A549 (cell line): ENCODE results near the gene NFE2L3. TPM values are rescaled to one million over a fixed set of nuclear protein-coding genes. Genes with fewer than 3 reads are reported as not detected.
"Not testable (repeated sequence)": the region's sequence is repeated elsewhere in the genome, so short reads cannot be mapped to it uniquely, and the experiment has no call there.

ENCODE experiments used
- ATAC-seq, 2 experiments: fragments of 200-7000 bp in 1 of 2; fragments of >200 bp in 1 of 2; cut with Nextera tagmentation in 1 of 2; cut with Tn5 transposase in 1 of 2; 3 replicates each; pipeline versions ENCODE4 v1.8.0 to v1.9.1; 2018 to 2020; ENCODE audit warnings: mild to moderate bottlenecking in 1 of 2, moderate library complexity in 1 of 2
- CTCF ChIA-PET: fragments of 300-600 bp; sonication (Branson Sonifier 250); formaldehyde crosslinking; extraction: SDS; loops from one replicate; lab custom pipeline; 2021; ENCODE audit warnings: antibody characterized with exemption, inconsistent platforms; lab: Yijun Ruan, JAX
- POLR2A ChIA-PET: fragments of 350-600 bp; formaldehyde crosslinking; extraction: SDS; loops from one replicate; lab custom pipeline; 2021; ENCODE audit warnings: antibody characterized with exemption, inconsistent platforms; lab: Yijun Ruan, JAX
- DNase-seq, 2 experiments: peaks; one replicate each; pipeline versions ENCODE4 v3.0.0 to v3.0.0-alpha.2; 2011 to 2016; ENCODE audit warnings: low read depth in 1 of 2, low spot score in 1 of 2
- FAIRE-seq: peaks from 2 replicates; lab custom pipeline; 2011; peaks lifted over from hg19 to GRCh38; lab: Jason Lieb, UNC
- H3K27ac ChIP-seq, 2 experiments: fragments of >200 bp; sonication (Bioruptor Twin); formaldehyde crosslinking; 3 replicates each; pipeline ENCODE4 v1.5.1; 2016 to 2017
- H3K4me1 ChIP-seq: fragments of >200 bp; sonication (Bioruptor Twin); formaldehyde crosslinking; 3 replicates; pipeline ENCODE4 v1.6.1; 2016
- H3K4me2 ChIP-seq: fragments of >200 bp; sonication (Bioruptor Twin); formaldehyde crosslinking; 3 replicates; pipeline ENCODE4 v1.6.1; 2016
- H3K4me3 ChIP-seq: fragments of >200 bp; sonication (Bioruptor Twin); formaldehyde crosslinking; 3 replicates; pipeline ENCODE4 v1.5.1; 2016
- H3K9me3 ChIP-seq: fragments of >200 bp; sonication (Bioruptor Twin); formaldehyde crosslinking; 3 replicates; pipeline ENCODE4 v1.6.1; 2016
- BCL3 ChIP-seq: fragments of >200 bp; sonication (Bioruptor Twin); formaldehyde crosslinking; IDR thresholded peaks from 3 replicates; pipeline ENCODE4 v1.6.1; 2016
- CHD4 ChIP-seq: fragments of 200-600 bp; sonication (generic); IDR thresholded peaks from 2 replicates; pipeline ENCODE4 v1.6.1; 2016; ENCODE audit warnings: antibody characterized with exemption, mild to moderate bottlenecking, borderline replicate concordance
- ESRRA ChIP-seq: fragments of 150-350 bp; IDR thresholded peaks from 2 replicates; pipeline ENCODE4 v1.6.1; 2014; ENCODE audit warnings: mild to moderate bottlenecking, low read length, borderline replicate concordance
- FOSB ChIP-seq: fragments of 250-450 bp; sonication (Bioruptor Pico); IDR thresholded peaks from 2 replicates; pipeline ENCODE4 v1.5.0; 2020; ENCODE audit warnings: mild to moderate bottlenecking, moderate library complexity
- HES2 ChIP-seq: fragments of >200 bp; sonication (Bioruptor Twin); formaldehyde crosslinking; IDR thresholded peaks from 2 replicates; pipeline ENCODE4 v1.6.1; 2016
- HEYL ChIP-seq: fragments of 250-450 bp; sonication (Bioruptor Pico); IDR thresholded peaks from 2 replicates; pipeline ENCODE4 v1.8.0; 2021; ENCODE audit warnings: mild to moderate bottlenecking, moderate library complexity
- HMGXB4 ChIP-seq: fragments of 250-450 bp; sonication (Bioruptor Pico); IDR thresholded peaks from 2 replicates; pipeline ENCODE4 v1.5.0; 2021; ENCODE audit warnings: mild to moderate bottlenecking, moderate library complexity, borderline replicate concordance
- HOXA7 ChIP-seq: fragments of 250-450 bp; sonication (Bioruptor Pico); IDR thresholded peaks from 2 replicates; pipeline ENCODE4 v1.5.0; 2020; ENCODE audit warnings: mild to moderate bottlenecking, moderate library complexity
- HOXB5 ChIP-seq: fragments of 250-450 bp; sonication (Bioruptor Pico); IDR thresholded peaks from 2 replicates; pipeline ENCODE4 v1.5.0; 2020; ENCODE audit warnings: mild to moderate bottlenecking, moderate library complexity
- KDM1A ChIP-seq: fragments of 200-600 bp; sonication (generic); IDR thresholded peaks from 2 replicates; pipeline ENCODE4 v1.6.1; 2016; ENCODE audit warnings: low read depth, mild to moderate bottlenecking
- MAX ChIP-seq: IDR thresholded peaks from 2 replicates; pipeline ENCODE4 v1.6.1; 2012
- NR3C1 ChIP-seq: fragments of >200 bp; sonication (Bioruptor Twin); formaldehyde crosslinking; IDR thresholded peaks from 3 replicates; pipeline ENCODE4 v1.6.1; 2017
- PBX3 ChIP-seq: IDR thresholded peaks from 2 replicates; pipeline ENCODE4 v1.6.1; 2012
- POLR2AphosphoS2 ChIP-seq: conservative IDR thresholded peaks from 2 replicates; pipeline ENCODE4 v1.6.1; 2012; ENCODE audit warnings: low read length, improper control_type of control experiment, inconsistent platforms
- RARB ChIP-seq: fragments of 250-450 bp; sonication (Bioruptor Pico); IDR thresholded peaks from 2 replicates; pipeline ENCODE4 v1.8.0; 2021; ENCODE audit warnings: mild to moderate bottlenecking, moderate library complexity
- REST ChIP-seq: fragments of 200-600 bp; sonication (generic); IDR thresholded peaks from 2 replicates; pipeline ENCODE4 v1.6.1; 2016; ENCODE audit warnings: antibody characterized with exemption, mild to moderate bottlenecking, moderate library complexity
- TFCP2L1 ChIP-seq: fragments of 250-450 bp; sonication (Bioruptor Pico); IDR thresholded peaks from 2 replicates; pipeline ENCODE4 v1.5.0; 2021; ENCODE audit warnings: mild to moderate bottlenecking
- TP53 ChIP-seq: fragments of 250-450 bp; sonication (Bioruptor Pico); IDR thresholded peaks from 2 replicates; pipeline ENCODE4 v1.5.0; 2021; ENCODE audit warnings: mild to moderate bottlenecking, moderate library complexity
- WGBS: methylation state at CpG from one replicate; pipeline ENCODE4 v1.1.6; 2017; ENCODE audit errors: missing lambda C conversion rate; 5-methylcytosine and 5-hydroxymethylcytosine counted together
- polyA plus RNA-seq, 4 experiments: library from polyadenylated mRNA; depleted of rRNA in 3 of 4; stranded (reverse); fragments of >200 nt; fragmentation: RNase III in 1 of 4; extraction: RNeasy Plus Mini Kit Qiagen cat#74134 plus additional on column Dnase treatment in 1 of 4; gene quantifications; 2 replicates in 3 of 4; 3 replicates in 1 of 4; pipeline ENCODE4 v1.2.3, GENCODE V29; 2011 to 2017

The NFE2L3 gene
- polyA plus RNA-seq, 2 of the 4 experiments (the other 2 are of a cell fraction): 4.9 to 11.4 TPM

- Histone ChIP-seq H3K4me1 (peaks cover 84% of the 10 kb centered on the region), H3K27ac (no peak overlapping the region), H3K9me3 (no peaks in the 10 kb centered on the region), H3K4me2 (peak overlapping the region; percentile 75), H3K4me3 (peak overlapping the region; percentile 89)
- ATAC-seq: peak in 1 of 2 experiments; percentile 18; a peak in 3 of 6 replicates
- no peak for DNase-seq
- peak; percentile 49; the same call in 1 of the 2 replicates for TF ChIP-seq POLR2AphosphoS2
- TF ChIP-seq NR3C1: no peak
- TF ChIP-seq HES2: no peak
- TF ChIP-seq BCL3: 0 out of 3 replicates have a peak, but pooled peaks have one; percentile 17
- peak; percentile 46; the same call in 1 of the 2 replicates for TF ChIP-seq HOXA7 (CRISPR knock-in tag)
- TF ChIP-seq REST: peak; percentile 23; the same call in 1 of the 2 replicates
- TF ChIP-seq RARB (CRISPR knock-in tag): no peak
- TF ChIP-seq HOXB5 (CRISPR knock-in tag): no peak
- FAIRE-seq: no peak
- POLR2A ChIA-PET: interaction anchor here (0.5 to 1.9 kb wide), 2 partner anchors 42 to 948 kb away, joined by 4 to 6 read pairs; partner anchors contain the start of gene NFE2L3
- CTCF ChIA-PET: interaction anchor here (1.2 to 5.1 kb wide), 3 partner anchors 95 to 115 kb away, joined by 3 to 46 read pairs (median 23); no protein-coding TSS in a partner anchor
- 61% methylated on average over 8 of the region's 8 CpGs for WGBS
Observed at GRCh38 chr7:26193432-26194207, 41.6 kb downstream of the NFE2L3 start.

- not testable (repeated sequence) for H3K9me3 ChIP-seq, FAIRE-seq, DNase-seq
- peak overlapping the region in 1 of 2 experiments; percentile 14; a peak in 1 of 6 replicates for H3K27ac ChIP-seq
- POLR2A ChIA-PET: interaction anchor here (0.6 to 1.1 kb wide), 3 partner anchors 40 to 325 kb away, joined by 3 to 4 read pairs (median 4); partner anchors contain the start of gene NFE2L3
- peak overlapping the region; percentile 89 for H3K4me3 ChIP-seq
- ATAC-seq: peak; percentile 1 to 6; a peak in 2 of 6 replicates
- WGBS: 25% methylated on average over 11 of the region's 11 CpGs
- CTCF ChIA-PET: interaction anchor here (0.9 to 5.1 kb wide), 4 partner anchors 90 to 171 kb away, joined by 3 to 46 read pairs (median 14); no protein-coding TSS in a partner anchor
- H3K4me2 ChIP-seq: peak overlapping the region; percentile 75
- peaks cover 72% of the 10 kb centered on the region for H3K4me1 ChIP-seq
Observed at GRCh38 chr7:26194764-26195163, 42.8 kb downstream of the NFE2L3 start.

- WGBS: 42% methylated on average over 5 of the region's 5 CpGs
- ATAC-seq (no peak), DNase-seq (no peak), FAIRE-seq (no peak)
- ChIA-PET CTCF (interaction anchor here (0.9 to 5.1 kb wide), 4 partner anchors 89 to 170 kb away, joined by 3 to 46 read pairs (median 14); no protein-coding TSS in a partner anchor), POLR2A (interaction anchor here (0.6 to 1.1 kb wide), 3 partner anchors 40 to 325 kb away, joined by 3 to 4 read pairs (median 4); partner anchors contain the start of gene NFE2L3)
- Histone ChIP-seq H3K27ac (no peak overlapping the region), H3K4me3 (peak overlapping the region; percentile 89), H3K9me3 (no peaks in the 10 kb centered on the region), H3K4me1 (peaks cover 69% of the 10 kb centered on the region), H3K4me2 (peak overlapping the region; percentile 75)
- no peak for TF ChIP-seq MAX
- no peak for TF ChIP-seq CHD4
- 0 out of 2 replicates have a peak, but pooled peaks have one; percentile 41 for TF ChIP-seq HMGXB4 (CRISPR knock-in tag)
- TF ChIP-seq FOSB (CRISPR knock-in tag): peak; percentile 51; the same call in 1 of the 2 replicates
- TF ChIP-seq PBX3: no peak
- TF ChIP-seq HOXA7 (CRISPR knock-in tag): peak; percentile 90
- 0 out of 2 replicates have a peak, but pooled peaks have one; percentile 43 for TF ChIP-seq TP53
- TF ChIP-seq RARB (CRISPR knock-in tag): no peak
- no peak for TF ChIP-seq HEYL (CRISPR knock-in tag)
- TF ChIP-seq ESRRA: no peak
- no peak for TF ChIP-seq KDM1A
- TF ChIP-seq TFCP2L1 (CRISPR knock-in tag): peak; percentile 79; the same call in 1 of the 2 replicates
Observed at GRCh38 chr7:26195182-26195581, 43.2 kb downstream of the NFE2L3 start.
